Activated CD8-positive, alpha-beta memory T cell treated with anti-CD3 and anti-CD28 coated beads, Interleukin-2, amount 10 ng/mL, durations not matched to agents 7 days and 5 days (primary cell): Measurements from ENCODE around the gene AGAP9. TPM values are rescaled to one million over a fixed set of nuclear protein-coding genes. Genes with fewer than 3 reads are reported as not detected.
"Not testable (repeated sequence)": the region's sequence is repeated elsewhere in the genome, so short reads cannot be mapped to it uniquely, and the experiment has no call there.

ENCODE experiments used
- ATAC-seq: fragments of 150-1000 bp; cut with Tn5 transposase; one replicate; pipeline ENCODE4 v1.10.0; 2021; ENCODE audit warnings: moderate library complexity
- CTCF ChIA-PET: fragments of 350-600 bp; sonication (Branson Sonifier 250); formaldehyde crosslinking; loops from one replicate; lab custom pipeline; 2021; ENCODE audit warnings: antibody characterized with exemption; lab: Charles Lee
- DNase-seq: peaks from one replicate; pipeline ENCODE4 v3.0.0-alpha.2; 2020
- H3K27ac Mint-ChIP-seq: one replicate; pipeline ENCODE4 v1.8.0; 2021; ENCODE audit warnings: mild to moderate bottlenecking, mixed read lengths
- H3K27me3 Mint-ChIP-seq: one replicate; pipeline ENCODE4 v1.8.0; 2021; ENCODE audit warnings: mixed read lengths
- H3K36me3 Mint-ChIP-seq: one replicate; pipeline ENCODE4 v1.8.0; 2021; ENCODE audit warnings: mild to moderate bottlenecking, mixed read lengths
- H3K4me1 Mint-ChIP-seq: one replicate; pipeline ENCODE4 v1.8.0; 2021; ENCODE audit warnings: mixed read lengths
- H3K4me3 Mint-ChIP-seq: one replicate; pipeline ENCODE4 v1.8.0; 2021; ENCODE audit warnings: mild to moderate bottlenecking, moderate library complexity, mixed read lengths
- H3K9me3 Mint-ChIP-seq: one replicate; pipeline ENCODE4 v1.8.0; 2022; ENCODE audit warnings: low read depth, mixed read lengths
- total RNA-seq, 2 experiments: library from RNA; stranded (reverse); gene quantifications; one replicate each; pipeline ENCODE4 v1.2.3, GENCODE V29; 2021

AGAP9 gene
- total RNA-seq: 1 to 10 TPM; 1.8 to 3.8 TPM

DNA sequence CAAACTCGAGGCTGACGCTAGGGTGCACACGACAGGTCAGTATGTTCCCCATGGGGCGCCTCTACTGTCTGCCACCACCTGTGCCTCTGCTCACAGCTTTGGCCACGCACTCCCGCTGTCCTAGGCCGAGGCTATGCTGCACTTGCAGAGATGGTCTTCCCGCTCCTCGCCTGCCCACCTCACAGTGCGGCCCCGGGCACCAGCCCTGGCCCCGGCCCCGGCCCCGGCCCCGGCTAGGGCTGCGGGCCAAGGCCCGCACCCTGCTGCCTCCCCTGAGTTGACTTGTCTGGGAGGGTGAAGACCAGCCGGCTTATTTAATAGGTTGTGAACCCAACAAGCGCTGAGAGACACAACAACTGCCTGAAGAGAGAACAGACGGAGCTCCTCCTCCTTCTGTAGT is at the start of gene AGAP9:
AGAP9 (minus strand) TSS at position 164 of the 400 bp plus-strand sequence; CDS start at position 52, 112 bp downstream.
- not testable (repeated sequence) for ATAC-seq, H3K9me3 Mint-ChIP-seq, DNase-seq

GRCh38 chr10:47571138-47571912 is 47.9 kb upstream of the AGAP9 start:
- H3K4me1 Mint-ChIP-seq, H3K4me3 Mint-ChIP-seq: not testable (repeated sequence)

More for the DNA sequence above, at the start of gene AGAP9:
- H3K27ac Mint-ChIP-seq, H3K4me3 Mint-ChIP-seq, H3K27me3 Mint-ChIP-seq, H3K36me3 Mint-ChIP-seq, CTCF ChIA-PET, H3K4me1 Mint-ChIP-seq: not testable (repeated sequence)

DNA sequence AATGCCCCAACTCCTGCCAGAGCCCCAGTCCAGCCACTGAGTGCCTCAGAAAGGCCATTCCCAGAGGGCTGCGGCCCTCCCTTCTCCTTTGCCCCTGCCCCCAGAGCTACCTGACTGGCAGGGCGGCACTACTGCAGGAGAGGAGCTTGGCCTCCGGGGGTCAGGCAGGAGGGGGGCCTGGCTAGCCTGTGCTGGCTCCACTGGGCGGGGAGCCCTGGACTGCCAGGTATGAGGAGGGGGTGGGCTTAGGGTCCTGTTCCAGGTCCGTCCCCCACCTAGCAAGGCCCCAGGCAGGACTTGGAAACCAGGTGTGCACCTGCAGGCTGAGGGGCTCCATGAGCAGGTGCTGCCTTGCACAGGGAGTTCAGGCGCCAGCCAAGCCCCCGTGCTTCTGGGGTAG is 43.3 kb upstream of the AGAP9 start:
- H3K4me1 Mint-ChIP-seq, H3K27me3 Mint-ChIP-seq, H3K36me3 Mint-ChIP-seq, H3K27ac Mint-ChIP-seq, H3K4me3 Mint-ChIP-seq, DNase-seq, ATAC-seq, H3K9me3 Mint-ChIP-seq, CTCF ChIA-PET: not testable (repeated sequence)

More at GRCh38 chr10:47571138-47571912, 47.9 kb upstream of the AGAP9 start:
- H3K27me3 Mint-ChIP-seq, H3K36me3 Mint-ChIP-seq, H3K9me3 Mint-ChIP-seq, CTCF ChIA-PET, DNase-seq, H3K27ac Mint-ChIP-seq, ATAC-seq: not testable (repeated sequence)

DNA sequence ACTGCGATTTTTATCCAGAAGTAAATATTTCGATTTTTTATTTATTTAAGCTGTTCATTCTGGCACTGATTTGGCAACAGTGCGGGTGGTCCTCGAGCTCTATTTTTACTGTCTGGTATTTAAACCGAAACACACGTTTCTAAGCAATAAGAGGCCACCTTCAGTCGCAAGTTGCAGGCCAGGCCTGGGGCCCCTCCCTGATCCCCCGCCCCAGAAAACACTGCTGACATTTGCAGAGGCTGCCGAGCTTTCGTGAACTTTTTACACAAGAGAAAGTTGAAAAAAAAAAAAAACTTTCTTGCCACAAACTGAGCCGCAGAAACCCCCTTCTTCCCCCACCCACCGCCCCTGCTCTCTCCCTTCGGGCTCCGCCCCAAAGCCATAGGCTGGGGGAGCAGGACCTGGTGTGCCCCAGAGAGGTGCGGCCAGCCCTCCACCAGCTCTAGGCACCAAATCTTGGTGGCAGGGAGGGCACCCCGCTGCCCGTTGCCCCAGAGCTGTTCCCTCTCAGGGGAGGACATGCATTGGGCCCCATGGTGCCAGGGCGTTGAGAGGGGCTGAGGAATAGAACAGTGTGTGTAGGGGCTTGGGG is 42.8 kb upstream of the AGAP9 start:
- H3K36me3 Mint-ChIP-seq, H3K4me1 Mint-ChIP-seq, H3K9me3 Mint-ChIP-seq, CTCF ChIA-PET, ATAC-seq, H3K4me3 Mint-ChIP-seq, H3K27ac Mint-ChIP-seq, DNase-seq, H3K27me3 Mint-ChIP-seq: not testable (repeated sequence)

DNA sequence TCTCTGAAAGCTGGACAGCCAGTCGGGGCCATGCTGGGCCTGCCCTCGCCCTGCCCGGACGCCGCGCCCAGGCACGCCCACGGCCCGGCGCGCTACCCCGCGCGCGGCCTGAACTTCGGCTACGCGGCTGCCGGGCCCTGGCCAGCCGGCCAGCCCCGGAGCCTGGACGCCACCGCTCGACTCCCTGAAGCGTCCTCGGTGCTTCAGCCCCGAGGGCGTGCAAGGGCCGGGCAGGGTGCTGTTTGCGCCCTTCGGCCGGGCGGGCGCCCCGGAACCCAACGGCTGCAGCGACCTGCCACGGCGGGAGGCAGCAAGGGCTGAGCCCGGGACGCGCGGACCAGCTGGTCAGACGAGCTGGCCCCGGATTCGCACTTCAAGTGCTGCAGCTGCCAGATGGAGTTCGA is 42.1 kb upstream of the AGAP9 start:
- DNase-seq, H3K27me3 Mint-ChIP-seq, H3K27ac Mint-ChIP-seq, H3K36me3 Mint-ChIP-seq, H3K4me3 Mint-ChIP-seq, H3K4me1 Mint-ChIP-seq, H3K9me3 Mint-ChIP-seq, ATAC-seq, CTCF ChIA-PET: not testable (repeated sequence)

DNA sequence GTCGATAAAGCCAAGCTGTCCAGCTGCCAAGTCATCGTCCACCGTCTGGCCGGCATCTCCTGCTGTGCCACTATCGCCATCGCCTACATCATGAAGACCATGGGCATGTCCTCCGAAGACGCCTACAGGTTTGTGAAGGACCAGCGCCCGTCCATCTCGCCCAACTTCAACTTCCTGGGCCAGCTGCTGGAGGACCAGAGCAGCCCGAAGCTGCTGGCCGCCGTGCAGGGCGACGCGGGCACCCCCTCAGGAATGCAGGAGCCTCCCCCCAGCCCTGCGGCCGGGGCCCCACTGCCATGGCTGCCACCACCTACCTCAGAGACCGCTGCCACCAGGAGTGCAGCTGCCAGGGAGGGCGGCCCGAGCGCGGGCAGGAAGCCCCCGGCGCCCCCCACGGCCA is 41.5 kb upstream of the AGAP9 start:
- H3K36me3 Mint-ChIP-seq, H3K27ac Mint-ChIP-seq, H3K4me3 Mint-ChIP-seq, H3K4me1 Mint-ChIP-seq, DNase-seq, H3K27me3 Mint-ChIP-seq, CTCF ChIA-PET, ATAC-seq, H3K9me3 Mint-ChIP-seq: not testable (repeated sequence)

- H3K27me3 Mint-ChIP-seq, H3K4me3 Mint-ChIP-seq, H3K9me3 Mint-ChIP-seq, H3K4me1 Mint-ChIP-seq, H3K36me3 Mint-ChIP-seq, ATAC-seq, H3K27ac Mint-ChIP-seq, CTCF ChIA-PET, DNase-seq: not testable (repeated sequence)
Measured at GRCh38 chr10:47564318-47564717, 40.9 kb upstream of the AGAP9 start.

DNA sequence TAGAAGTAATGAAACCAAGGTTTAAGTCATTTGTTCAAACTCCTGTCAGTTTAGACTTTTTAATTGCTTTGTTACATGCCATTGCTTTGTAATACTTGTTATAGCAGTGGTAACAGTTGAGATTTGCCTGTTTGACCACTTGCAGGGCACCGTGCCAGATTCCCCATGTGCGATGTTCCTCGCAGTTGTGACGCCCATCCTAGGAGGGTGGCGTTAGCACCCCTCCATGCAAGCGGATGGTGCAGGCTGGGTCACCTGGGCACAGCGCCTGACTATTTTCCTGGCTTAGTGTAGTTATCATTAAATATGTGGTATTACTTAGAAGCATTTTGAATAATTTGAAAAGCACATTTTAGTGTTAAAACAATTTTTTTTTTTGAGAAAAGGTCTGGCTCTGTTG is 37.0 kb upstream of the AGAP9 start:
- peaks cover 15% of the 10 kb centered on the region for H3K27me3 Mint-ChIP-seq
- ATAC-seq, H3K27ac Mint-ChIP-seq, H3K4me1 Mint-ChIP-seq, DNase-seq, H3K9me3 Mint-ChIP-seq, CTCF ChIA-PET, H3K36me3 Mint-ChIP-seq, H3K4me3 Mint-ChIP-seq: not testable (repeated sequence)

DNA sequence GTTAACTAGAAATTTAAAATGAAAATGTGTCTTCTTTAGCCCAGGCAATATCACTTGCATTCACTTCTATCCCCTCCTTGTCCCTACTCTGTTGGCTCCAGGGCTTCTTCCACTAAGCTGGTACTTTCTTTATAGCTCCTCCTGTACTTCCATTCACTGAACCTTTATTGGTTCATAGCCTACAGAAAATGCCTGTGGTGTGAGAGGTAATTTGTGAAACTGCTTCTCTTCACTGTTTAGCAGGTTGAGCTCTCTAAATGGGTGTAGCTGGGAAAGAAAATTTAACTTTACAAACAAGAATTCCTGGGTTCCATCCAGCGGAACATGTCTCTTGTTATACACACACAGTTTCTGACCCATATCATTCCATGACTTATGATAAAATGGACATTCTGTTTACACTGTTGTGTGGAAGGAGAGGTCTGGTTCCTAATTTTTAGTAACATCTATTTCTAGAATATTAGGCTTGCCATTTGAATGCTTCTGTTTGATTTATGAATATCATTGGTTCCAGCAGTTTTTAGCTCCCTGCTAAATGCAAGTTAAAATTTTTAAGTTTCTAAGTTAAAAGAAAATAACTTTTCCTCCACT is 36.4 kb upstream of the AGAP9 start:
- CTCF ChIA-PET, H3K36me3 Mint-ChIP-seq, H3K27ac Mint-ChIP-seq, H3K4me1 Mint-ChIP-seq, H3K9me3 Mint-ChIP-seq, H3K4me3 Mint-ChIP-seq, DNase-seq, ATAC-seq: not testable (repeated sequence)
- peaks cover 15% of the 10 kb centered on the region for H3K27me3 Mint-ChIP-seq

- CTCF ChIA-PET, H3K36me3 Mint-ChIP-seq, H3K9me3 Mint-ChIP-seq, H3K4me3 Mint-ChIP-seq, H3K27ac Mint-ChIP-seq, ATAC-seq, DNase-seq: not testable (repeated sequence)
- Mint-ChIP-seq H3K4me1 (peaks cover 11% of the 10 kb centered on the region), H3K27me3 (peaks cover 13% of the 10 kb centered on the region)
Measured at GRCh38 chr10:47558109-47558508, 34.7 kb upstream of the AGAP9 start.

GRCh38 chr10:47557616-47558015 is 34.2 kb upstream of the AGAP9 start:
- H3K4me3 Mint-ChIP-seq: not testable (repeated sequence)

GRCh38 chr10:47555334-47555733 is 31.9 kb upstream of the AGAP9 start:
- not testable (repeated sequence) for H3K27ac Mint-ChIP-seq

More at GRCh38 chr10:47557616-47558015, 34.2 kb upstream of the AGAP9 start:
- H3K27ac Mint-ChIP-seq, CTCF ChIA-PET, ATAC-seq, H3K36me3 Mint-ChIP-seq, H3K9me3 Mint-ChIP-seq, DNase-seq: not testable (repeated sequence)
- Mint-ChIP-seq H3K27me3 (peaks cover 13% of the 10 kb centered on the region), H3K4me1 (peaks cover 13% of the 10 kb centered on the region)

DNA sequence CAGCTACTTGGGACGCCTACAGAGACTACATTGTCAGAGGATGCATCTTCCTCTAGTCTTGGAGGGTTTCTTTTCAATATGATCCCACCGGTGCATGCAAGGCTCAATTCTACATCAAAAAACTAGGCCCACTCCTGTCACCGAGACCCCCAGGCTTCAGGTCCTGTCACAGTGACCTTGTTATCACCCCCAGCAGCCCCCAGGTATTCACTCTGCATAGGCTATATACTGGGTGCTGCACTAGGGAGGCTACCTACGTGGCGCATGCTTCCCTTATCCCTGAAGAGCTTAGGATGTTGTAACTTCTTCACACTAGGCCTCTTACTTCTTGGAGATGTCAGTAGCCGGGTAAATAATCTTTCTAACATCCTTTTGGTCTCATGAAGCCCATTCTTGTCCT is 31.1 kb upstream of the AGAP9 start:
- DNase-seq, H3K4me3 Mint-ChIP-seq, H3K36me3 Mint-ChIP-seq, ATAC-seq, CTCF ChIA-PET, H3K27ac Mint-ChIP-seq, H3K9me3 Mint-ChIP-seq: not testable (repeated sequence)
- peaks cover 12% of the 10 kb centered on the region for H3K4me1 Mint-ChIP-seq
- H3K27me3 Mint-ChIP-seq: peaks cover 10% of the 10 kb centered on the region

More at GRCh38 chr10:47555334-47555733, 31.9 kb upstream of the AGAP9 start:
- peaks cover 14% of the 10 kb centered on the region for H3K4me1 Mint-ChIP-seq
- ATAC-seq, CTCF ChIA-PET, H3K9me3 Mint-ChIP-seq, H3K36me3 Mint-ChIP-seq, DNase-seq, H3K4me3 Mint-ChIP-seq: not testable (repeated sequence)
- peaks cover 13% of the 10 kb centered on the region for H3K27me3 Mint-ChIP-seq

- H3K9me3 Mint-ChIP-seq, ATAC-seq, H3K27me3 Mint-ChIP-seq, DNase-seq, H3K36me3 Mint-ChIP-seq, H3K27ac Mint-ChIP-seq, CTCF ChIA-PET: not testable (repeated sequence)
- peak overlapping the region; percentile 44 for H3K4me3 Mint-ChIP-seq
- peaks cover 12% of the 10 kb centered on the region for H3K4me1 Mint-ChIP-seq
Measured at GRCh38 chr10:47553860-47554247, 30.4 kb upstream of the AGAP9 start.
